ENCODE data around the gene CNR1. TPM values are rescaled to one million over a fixed set of nuclear protein-coding genes. Genes with fewer than 3 reads are reported as not detected.

Gene CNR1
- total RNA-seq, 1 donor from 2014 or later: 21.1 TPM

GRCh38 chr6:88142297-88142668 lies 23.9 kb downstream of the CNR1 start:
- peaks cover 6% of the 10 kb centered on the region for H3K4me1 ChIP-seq
- no peaks in the 10 kb centered on the region for H3K36me3 ChIP-seq
- intact Hi-C loops (cut with DNase I): no loop called here
- TF ChIP-seq CTCF (IDR thresholded peaks at IDR 0.05): no peak
- H3K9me3 ChIP-seq: no peaks in the 10 kb centered on the region
- no peak overlapping the region for H3K4me3 ChIP-seq
- ATAC-seq (peak; percentile 31 to 74), DNase-seq (no peak)
- H3K27me3 ChIP-seq (ENCODE audit: low read depth): no peaks in the 10 kb centered on the region
- no peak overlapping the region for H3K27ac ChIP-seq

GRCh38 chr6:88141561-88142296 lies 24.4 kb downstream of the CNR1 start:
- no peak for TF ChIP-seq CTCF (IDR thresholded peaks at IDR 0.05)
- no peak overlapping the region for H3K4me3 ChIP-seq
- ATAC-seq (peak; percentile 39 to 45), DNase-seq (no peak)
- no peaks in the 10 kb centered on the region for H3K27me3 ChIP-seq (ENCODE audit: low read depth)
- intact Hi-C loops (cut with DNase I): no loop called here
- peaks cover 6% of the 10 kb centered on the region for H3K4me1 ChIP-seq
- no peak overlapping the region for H3K27ac ChIP-seq
- no peaks in the 10 kb centered on the region for H3K9me3 ChIP-seq
- no peaks in the 10 kb centered on the region for H3K36me3 ChIP-seq

- no peaks in the 10 kb centered on the region for H3K36me3 ChIP-seq
- TF ChIP-seq CTCF (IDR thresholded peaks at IDR 0.05): no peak
- no peaks in the 10 kb centered on the region for H3K9me3 ChIP-seq
- H3K27me3 ChIP-seq (ENCODE audit: low read depth): no peaks in the 10 kb centered on the region
- no peak for DNase-seq
- H3K4me3 ChIP-seq: no peak overlapping the region
- H3K27ac ChIP-seq: no peak overlapping the region
- peak in 1 of 2 donors; percentile 87 for ATAC-seq
- peaks cover 6% of the 10 kb centered on the region for H3K4me1 ChIP-seq
- intact Hi-C loops (cut with DNase I): no loop called here
Observed at GRCh38 chr6:88137915-88138314, 28.2 kb downstream of the CNR1 start.

- TF ChIP-seq CTCF (IDR thresholded peaks at IDR 0.05): no peak
- intact Hi-C loops (cut with DNase I): no loop called here
- no peaks in the 10 kb centered on the region for H3K4me1 ChIP-seq
- DNase-seq: no peak
- no peaks in the 10 kb centered on the region for H3K27me3 ChIP-seq (ENCODE audit: low read depth)
- H3K27ac ChIP-seq: no peak overlapping the region
- no peaks in the 10 kb centered on the region for H3K9me3 ChIP-seq
- no peak for ATAC-seq
- H3K4me3 ChIP-seq: no peak overlapping the region
- H3K36me3 ChIP-seq: no peaks in the 10 kb centered on the region
Observed at GRCh38 chr6:88135578-88136114, 30.5 kb downstream of the CNR1 start.

GRCh38 chr6:88134575-88134974 lies 31.6 kb downstream of the CNR1 start:
- Histone ChIP-seq H3K27me3 (ENCODE audit: low read depth) (no peaks in the 10 kb centered on the region), H3K9me3 (no peaks in the 10 kb centered on the region), H3K36me3 (no peaks in the 10 kb centered on the region), H3K27ac (no peak overlapping the region), H3K4me1 (no peaks in the 10 kb centered on the region), H3K4me3 (no peak overlapping the region)
- DNase-seq (no peak), ATAC-seq (no peak)
- no peak for TF ChIP-seq CTCF (IDR thresholded peaks at IDR 0.05)
- intact Hi-C loops (cut with DNase I): no loop called here
